Brain pericyte (primary cell): ENCODE data around the gene CLSTN3.
"Not testable (repeated sequence)": the region's sequence is repeated elsewhere in the genome, so short reads cannot be mapped to it uniquely, and the experiment has no call there.

Experiments
- DNase-seq: peaks from one replicate; pipeline ENCODE4 v3.0.0-alpha.2; 2012; ENCODE audit warnings: low read depth, low spot score

The CLSTN3 gene

GRCh38 chr12:7103837-7104584 lies 26.2 kb upstream of the CLSTN3 start:
- no peak for DNase-seq

GRCh38 chr12:7106082-7106481 lies 24.1 kb upstream of the CLSTN3 start:
- DNase-seq, result no peak

- DNase-seq, result not testable (repeated sequence)
These were observed 23.0 kb upstream of the CLSTN3 start for GRCh38 chr12:7107181-7107580.

- no peak for DNase-seq
These were observed 22.6 kb upstream of the CLSTN3 start for GRCh38 chr12:7107636-7108002.

- no peak for DNase-seq
These were observed 22.0 kb upstream of the CLSTN3 start for GRCh38 chr12:7108003-7108795.

GRCh38 chr12:7108796-7109571 lies 21.2 kb upstream of the CLSTN3 start, which contains the start of gene C1RL:
TSS of gene C1RL (minus strand) at chr12:7109214. CDS start at chr12:7109180, 34 bp downstream.
- peak; percentile 55 for DNase-seq

- DNase-seq, result no peak
These were observed 20.6 kb upstream of the CLSTN3 start for GRCh38 chr12:7109572-7109920.

GRCh38 chr12:7110661-7111060 lies 19.5 kb upstream of the CLSTN3 start:
- no peak for DNase-seq

- no peak for DNase-seq
These were observed 18.1 kb upstream of the CLSTN3 start for GRCh38 chr12:7112041-7112440.

- DNase-seq, result no peak
These were observed 16.7 kb upstream of the CLSTN3 start for GRCh38 chr12:7113389-7113871.

GRCh38 chr12:7114008-7114407 lies 16.2 kb upstream of the CLSTN3 start:
- no peak for DNase-seq

GRCh38 chr12:7114851-7115250 lies 15.3 kb upstream of the CLSTN3 start:
- no peak for DNase-seq

- no peak for DNase-seq
These were observed 14.0 kb upstream of the CLSTN3 start for GRCh38 chr12:7116196-7116595.

- no peak for DNase-seq
These were observed 13.3 kb upstream of the CLSTN3 start for GRCh38 chr12:7116916-7117315.

GRCh38 chr12:7117670-7118069 lies 12.5 kb upstream of the CLSTN3 start:
- no peak for DNase-seq

GRCh38 chr12:7118881-7119280 lies 11.3 kb upstream of the CLSTN3 start:
- no peak for DNase-seq

GRCh38 chr12:7120166-7120565 lies 10.0 kb upstream of the CLSTN3 start:
- DNase-seq, result no peak

GRCh38 chr12:7121324-7121723 lies 8.8 kb upstream of the CLSTN3 start:
- no peak for DNase-seq

GRCh38 chr12:7122811-7123769 lies 7.1 kb upstream of the CLSTN3 start:
- no peak for DNase-seq

GRCh38 chr12:7123806-7124522 lies 6.2 kb upstream of the CLSTN3 start:
- DNase-seq, result no peak
